HS-27A (cell line): ENCODE data around the gene MYL6B.
"Not testable (repeated sequence)": the region's sequence is repeated elsewhere in the genome, so short reads cannot be mapped to it uniquely, and the experiment has no call there.

Experiments used
- DNase-seq: peaks from one replicate; pipeline ENCODE4 v3.0.0-alpha.2; 2012; ENCODE audit warnings: low read depth, missing footprints

The MYL6B gene

GRCh38 chr12:56153678-56154065 lies 1.3 kb downstream of the MYL6B start:
- DNase-seq, result no peak

- no peak for DNase-seq
Observed at GRCh38 chr12:56154246-56154771, 1.9 kb downstream of the MYL6B start.

- no peak for DNase-seq
Observed at GRCh38 chr12:56154818-56155217, 2.4 kb downstream of the MYL6B start.

GRCh38 chr12:56155256-56155845 lies 3.0 kb downstream of the MYL6B start:
- DNase-seq, result no peak

GRCh38 chr12:56156464-56157200 lies 4.2 kb downstream of the MYL6B start:
- not testable (repeated sequence) for DNase-seq

- peak; percentile 79 for DNase-seq
Observed at GRCh38 chr12:56157201-56158028, 5.0 kb downstream of the MYL6B start.

GRCh38 chr12:56158029-56158925 lies 5.9 kb downstream of the MYL6B start, which contains the start of gene MYL6:
Gene MYL6, plus strand, starts transcription at chr12:56158359. Its CDS starts 43 bp downstream, at chr12:56158402.
- DNase-seq, result peak; percentile 96

GRCh38 chr12:56158926-56159461 lies 6.6 kb downstream of the MYL6B start:
- peak; percentile 59 for DNase-seq

- no peak for DNase-seq
Observed at GRCh38 chr12:56159482-56160192, 7.2 kb downstream of the MYL6B start.

GRCh38 chr12:56160193-56160763 lies 7.9 kb downstream of the MYL6B start:
- no peak for DNase-seq

- DNase-seq, result no peak
Observed at GRCh38 chr12:56160894-56161689, 8.7 kb downstream of the MYL6B start.

- DNase-seq, result no peak
Observed at GRCh38 chr12:56161690-56162351, 9.4 kb downstream of the MYL6B start.

- no peak for DNase-seq
Observed at GRCh38 chr12:56162468-56163290, 10.3 kb downstream of the MYL6B start.

GRCh38 chr12:56163533-56164344 lies 11.4 kb downstream of the MYL6B start:
- DNase-seq, result no peak

GRCh38 chr12:56164345-56164729 lies 11.9 kb downstream of the MYL6B start:
- DNase-seq, result no peak

- DNase-seq, result no peak
Observed at GRCh38 chr12:56165369-56165768, 13.0 kb downstream of the MYL6B start.

- DNase-seq, result no peak
Observed at GRCh38 chr12:56169229-56169759, 16.9 kb downstream of the MYL6B start.
